ENCODE measurements around the gene REV3L.

DNA sequence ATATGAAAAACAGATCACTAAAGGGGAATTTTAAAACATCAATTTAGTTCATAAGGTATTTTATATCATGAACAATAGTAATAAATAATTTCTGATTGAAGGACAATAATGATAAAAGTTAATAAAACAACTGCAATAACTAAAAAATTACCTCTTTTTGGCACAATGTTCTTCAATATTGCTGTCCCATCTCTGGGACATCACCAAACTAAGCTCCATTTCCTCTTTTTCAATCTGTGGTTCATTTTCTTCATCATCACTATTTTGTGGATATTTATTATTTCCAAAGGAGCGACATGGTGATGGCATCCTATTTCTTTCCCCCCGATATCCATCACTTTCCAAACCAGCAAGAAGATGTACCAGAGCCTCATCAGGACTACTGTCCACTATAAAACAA is 103.2 kb downstream of the REV3L start:
- TF ChIP-seq POLR2AphosphoS5 (IDR thresholded peaks at IDR 0.05; ENCODE audit: low read depth) (no peak), SPI1 (IDR thresholded peaks at IDR 0.05; ENCODE audit: borderline replicate concordance, low read depth) (peak; percentile 32; the same call in 1 of the 2 replicates), GABPA (IDR thresholded peaks at IDR 0.05; ENCODE audit: low read depth) (no peak)
- TF ChIP-seq, protein P1, sequence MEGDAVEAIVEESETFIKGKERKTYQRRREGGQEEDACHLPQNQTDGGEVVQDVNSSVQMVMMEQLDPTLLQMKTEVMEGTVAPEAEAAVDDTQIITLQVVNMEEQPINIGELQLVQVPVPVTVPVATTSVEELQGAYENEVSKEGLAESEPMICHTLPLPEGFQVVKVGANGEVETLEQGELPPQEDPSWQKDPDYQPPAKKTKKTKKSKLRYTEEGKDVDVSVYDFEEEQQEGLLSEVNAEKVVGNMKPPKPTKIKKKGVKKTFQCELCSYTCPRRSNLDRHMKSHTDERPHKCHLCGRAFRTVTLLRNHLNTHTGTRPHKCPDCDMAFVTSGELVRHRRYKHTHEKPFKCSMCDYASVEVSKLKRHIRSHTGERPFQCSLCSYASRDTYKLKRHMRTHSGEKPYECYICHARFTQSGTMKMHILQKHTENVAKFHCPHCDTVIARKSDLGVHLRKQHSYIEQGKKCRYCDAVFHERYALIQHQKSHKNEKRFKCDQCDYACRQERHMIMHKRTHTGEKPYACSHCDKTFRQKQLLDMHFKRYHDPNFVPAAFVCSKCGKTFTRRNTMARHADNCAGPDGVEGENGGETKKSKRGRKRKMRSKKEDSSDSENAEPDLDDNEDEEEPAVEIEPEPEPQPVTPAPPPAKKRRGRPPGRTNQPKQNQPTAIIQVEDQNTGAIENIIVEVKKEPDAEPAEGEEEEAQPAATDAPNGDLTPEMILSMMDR (IDR thresholded peaks at IDR 0.05; ENCODE audit: insufficient read depth, low read length), result no peak
- TF ChIP-seq, protein P2, sequence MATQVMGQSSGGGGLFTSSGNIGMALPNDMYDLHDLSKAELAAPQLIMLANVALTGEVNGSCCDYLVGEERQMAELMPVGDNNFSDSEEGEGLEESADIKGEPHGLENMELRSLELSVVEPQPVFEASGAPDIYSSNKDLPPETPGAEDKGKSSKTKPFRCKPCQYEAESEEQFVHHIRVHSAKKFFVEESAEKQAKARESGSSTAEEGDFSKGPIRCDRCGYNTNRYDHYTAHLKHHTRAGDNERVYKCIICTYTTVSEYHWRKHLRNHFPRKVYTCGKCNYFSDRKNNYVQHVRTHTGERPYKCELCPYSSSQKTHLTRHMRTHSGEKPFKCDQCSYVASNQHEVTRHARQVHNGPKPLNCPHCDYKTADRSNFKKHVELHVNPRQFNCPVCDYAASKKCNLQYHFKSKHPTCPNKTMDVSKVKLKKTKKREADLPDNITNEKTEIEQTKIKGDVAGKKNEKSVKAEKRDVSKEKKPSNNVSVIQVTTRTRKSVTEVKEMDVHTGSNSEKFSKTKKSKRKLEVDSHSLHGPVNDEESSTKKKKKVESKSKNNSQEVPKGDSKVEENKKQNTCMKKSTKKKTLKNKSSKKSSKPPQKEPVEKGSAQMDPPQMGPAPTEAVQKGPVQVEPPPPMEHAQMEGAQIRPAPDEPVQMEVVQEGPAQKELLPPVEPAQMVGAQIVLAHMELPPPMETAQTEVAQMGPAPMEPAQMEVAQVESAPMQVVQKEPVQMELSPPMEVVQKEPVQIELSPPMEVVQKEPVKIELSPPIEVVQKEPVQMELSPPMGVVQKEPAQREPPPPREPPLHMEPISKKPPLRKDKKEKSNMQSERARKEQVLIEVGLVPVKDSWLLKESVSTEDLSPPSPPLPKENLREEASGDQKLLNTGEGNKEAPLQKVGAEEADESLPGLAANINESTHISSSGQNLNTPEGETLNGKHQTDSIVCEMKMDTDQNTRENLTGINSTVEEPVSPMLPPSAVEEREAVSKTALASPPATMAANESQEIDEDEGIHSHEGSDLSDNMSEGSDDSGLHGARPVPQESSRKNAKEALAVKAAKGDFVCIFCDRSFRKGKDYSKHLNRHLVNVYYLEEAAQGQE (IDR thresholded peaks at IDR 0.05; ENCODE audit: insufficient replicate concordance, low read depth), result no peak

All from HL-60 (cell line).